ENCODE measurements around the gene POLR2E. TPM values are rescaled to one million over a fixed set of nuclear protein-coding genes. Genes with fewer than 3 reads are reported as not detected.

POLR2E gene
- total RNA-seq, 1 donor from 2014 or later: 156 TPM

DNA sequence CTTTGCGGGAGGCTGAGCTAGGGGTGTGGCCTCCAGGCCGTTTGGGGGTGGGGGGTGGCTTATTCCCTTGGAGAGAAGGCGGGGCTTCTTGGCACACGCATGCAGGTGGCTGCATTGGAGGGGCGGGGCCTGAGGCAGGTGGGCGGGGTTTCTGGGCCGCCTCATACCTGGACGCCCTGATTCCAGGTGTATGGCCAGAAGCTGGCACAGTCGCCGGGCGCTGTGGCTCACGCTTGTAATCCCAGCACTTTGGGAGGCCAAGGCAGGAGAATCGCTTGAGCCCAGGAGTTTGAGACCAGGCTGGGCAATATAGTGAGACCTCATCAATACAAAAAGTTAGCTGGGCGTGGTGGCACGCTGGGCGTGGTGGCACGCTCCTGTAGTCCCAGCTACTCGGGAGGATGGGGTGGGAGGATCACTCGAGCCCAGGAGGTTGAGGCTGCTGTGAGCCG lies 47.5 kb downstream of the POLR2E start:
- H3K36me3 Mint-ChIP-seq (ENCODE audit: unreplicated experiment): no peaks in the 10 kb centered on the region
- H3K27ac Mint-ChIP-seq (ENCODE audit: unreplicated experiment): no peak overlapping the region
- H3K27me3 Mint-ChIP-seq (ENCODE audit: unreplicated experiment): no peaks in the 10 kb centered on the region
- H3K4me3 Mint-ChIP-seq (ENCODE audit: unreplicated experiment): no peak overlapping the region
- no peaks in the 10 kb centered on the region for H3K9me3 Mint-ChIP-seq (ENCODE audit: unreplicated experiment)
- TF ChIP-seq, protein P1, sequence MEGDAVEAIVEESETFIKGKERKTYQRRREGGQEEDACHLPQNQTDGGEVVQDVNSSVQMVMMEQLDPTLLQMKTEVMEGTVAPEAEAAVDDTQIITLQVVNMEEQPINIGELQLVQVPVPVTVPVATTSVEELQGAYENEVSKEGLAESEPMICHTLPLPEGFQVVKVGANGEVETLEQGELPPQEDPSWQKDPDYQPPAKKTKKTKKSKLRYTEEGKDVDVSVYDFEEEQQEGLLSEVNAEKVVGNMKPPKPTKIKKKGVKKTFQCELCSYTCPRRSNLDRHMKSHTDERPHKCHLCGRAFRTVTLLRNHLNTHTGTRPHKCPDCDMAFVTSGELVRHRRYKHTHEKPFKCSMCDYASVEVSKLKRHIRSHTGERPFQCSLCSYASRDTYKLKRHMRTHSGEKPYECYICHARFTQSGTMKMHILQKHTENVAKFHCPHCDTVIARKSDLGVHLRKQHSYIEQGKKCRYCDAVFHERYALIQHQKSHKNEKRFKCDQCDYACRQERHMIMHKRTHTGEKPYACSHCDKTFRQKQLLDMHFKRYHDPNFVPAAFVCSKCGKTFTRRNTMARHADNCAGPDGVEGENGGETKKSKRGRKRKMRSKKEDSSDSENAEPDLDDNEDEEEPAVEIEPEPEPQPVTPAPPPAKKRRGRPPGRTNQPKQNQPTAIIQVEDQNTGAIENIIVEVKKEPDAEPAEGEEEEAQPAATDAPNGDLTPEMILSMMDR (IDR thresholded peaks at IDR 0.05): no peak
- DNase-seq (ENCODE audit: extremely low spot score, unreplicated experiment): no peak
- H3K4me1 Mint-ChIP-seq (ENCODE audit: unreplicated experiment): no peaks in the 10 kb centered on the region

DNA sequence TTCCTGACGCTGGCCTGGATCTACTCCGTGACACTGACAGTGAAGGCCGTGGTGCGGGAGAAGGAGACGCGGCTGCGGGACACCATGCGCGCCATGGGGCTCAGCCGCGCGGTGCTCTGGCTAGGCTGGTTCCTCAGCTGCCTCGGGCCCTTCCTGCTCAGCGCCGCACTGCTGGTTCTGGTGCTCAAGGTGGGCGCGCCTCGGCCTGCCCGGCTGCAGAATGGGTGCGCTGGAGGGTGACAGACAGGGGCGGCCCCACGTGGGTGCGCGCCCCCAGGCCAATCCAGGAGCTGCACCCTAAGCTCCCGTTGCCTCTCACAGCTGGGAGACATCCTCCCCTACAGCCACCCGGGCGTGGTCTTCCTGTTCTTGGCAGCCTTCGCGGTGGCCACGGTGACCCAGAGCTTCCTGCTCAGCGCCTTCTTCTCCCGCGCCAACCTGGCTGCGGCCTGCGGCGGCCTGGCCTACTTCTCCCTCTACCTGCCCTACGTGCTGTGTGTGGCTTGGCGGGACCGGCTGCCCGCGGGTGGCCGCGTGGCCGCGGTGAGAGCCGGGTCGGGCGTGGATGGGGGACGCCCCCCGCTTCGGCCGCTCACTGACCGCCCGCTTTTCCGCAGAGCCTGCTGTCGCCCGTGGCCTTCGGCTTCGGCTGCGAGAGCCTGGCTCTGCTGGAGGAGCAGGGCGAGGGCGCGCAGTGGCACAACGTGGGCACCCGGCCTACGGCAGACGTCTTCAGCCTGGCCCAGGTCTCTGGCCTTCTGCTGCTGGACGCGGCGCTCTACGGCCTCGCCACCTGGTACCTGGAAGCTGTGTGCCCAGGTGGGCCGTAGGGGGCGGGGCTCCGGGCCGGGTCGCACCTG lies 48.1 kb downstream of the POLR2E start:
- Mint-ChIP-seq H3K4me1 (ENCODE audit: unreplicated experiment) (no peaks in the 10 kb centered on the region), H3K27me3 (ENCODE audit: unreplicated experiment) (no peaks in the 10 kb centered on the region), H3K36me3 (ENCODE audit: unreplicated experiment) (no peaks in the 10 kb centered on the region), H3K9me3 (ENCODE audit: unreplicated experiment) (no peaks in the 10 kb centered on the region), H3K4me3 (ENCODE audit: unreplicated experiment) (no peak overlapping the region), H3K27ac (ENCODE audit: unreplicated experiment) (no peak overlapping the region)
- DNase-seq (ENCODE audit: extremely low spot score, unreplicated experiment): no peak
- TF ChIP-seq, protein P1 (IDR thresholded peaks at IDR 0.05): no peak

DNA sequence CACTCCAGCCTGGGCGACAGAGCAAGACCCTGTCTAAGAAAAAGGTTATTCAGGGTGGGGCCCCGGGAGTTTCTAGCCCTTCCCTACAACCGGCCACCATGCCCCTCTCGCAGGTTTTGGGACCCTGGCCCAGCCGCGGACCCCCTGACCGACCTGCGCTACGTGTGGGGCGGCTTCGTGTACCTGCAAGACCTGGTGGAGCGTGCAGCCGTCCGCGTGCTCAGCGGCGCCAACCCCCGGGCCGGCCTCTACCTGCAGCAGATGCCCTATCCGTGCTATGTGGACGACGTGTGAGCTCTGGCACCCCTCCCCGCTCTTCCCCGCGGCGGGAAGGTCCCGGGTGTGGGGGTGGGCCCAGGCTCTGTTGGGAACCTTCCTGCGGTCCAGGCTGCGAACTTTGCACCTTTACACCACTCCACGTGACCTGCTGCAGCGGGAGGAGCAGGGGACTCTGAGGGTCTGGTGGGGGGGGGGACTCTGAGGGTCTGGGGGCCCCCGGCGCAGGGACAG lies 49.0 kb downstream of the POLR2E start:
- no peaks in the 10 kb centered on the region for H3K9me3 Mint-ChIP-seq (ENCODE audit: unreplicated experiment)
- H3K4me1 Mint-ChIP-seq (ENCODE audit: unreplicated experiment): peaks cover 4% of the 10 kb centered on the region
- H3K27ac Mint-ChIP-seq (ENCODE audit: unreplicated experiment): no peak overlapping the region
- TF ChIP-seq, protein P1 (IDR thresholded peaks at IDR 0.05): no peak
- no peaks in the 10 kb centered on the region for H3K27me3 Mint-ChIP-seq (ENCODE audit: unreplicated experiment)
- H3K4me3 Mint-ChIP-seq (ENCODE audit: unreplicated experiment): no peak overlapping the region
- no peaks in the 10 kb centered on the region for H3K36me3 Mint-ChIP-seq (ENCODE audit: unreplicated experiment)
- DNase-seq (ENCODE audit: extremely low spot score, unreplicated experiment): no peak

DNA sequence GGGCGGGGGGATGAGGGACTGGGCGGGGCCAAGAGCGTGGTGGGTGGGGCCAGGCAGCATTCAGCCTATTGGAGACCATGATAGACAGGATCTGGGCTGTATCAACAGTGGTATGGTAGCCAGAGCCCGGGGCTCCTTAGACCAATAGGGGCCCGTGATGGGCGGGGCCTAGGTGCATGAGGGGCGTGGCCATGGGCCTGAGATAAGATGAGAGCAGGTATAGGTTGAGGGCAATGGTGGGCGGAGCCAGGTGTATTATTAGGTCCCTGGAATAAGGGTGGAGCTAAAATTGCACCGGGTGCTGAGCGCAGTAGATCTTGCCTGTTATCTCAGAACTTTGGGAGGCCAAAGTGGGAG lies 50.0 kb downstream of the POLR2E start:
- Mint-ChIP-seq H3K27me3 (ENCODE audit: unreplicated experiment) (no peaks in the 10 kb centered on the region), H3K9me3 (ENCODE audit: unreplicated experiment) (no peaks in the 10 kb centered on the region), H3K4me3 (ENCODE audit: unreplicated experiment) (no peak overlapping the region), H3K4me1 (ENCODE audit: unreplicated experiment) (peaks cover 14% of the 10 kb centered on the region), H3K36me3 (ENCODE audit: unreplicated experiment) (no peaks in the 10 kb centered on the region), H3K27ac (ENCODE audit: unreplicated experiment) (no peak overlapping the region)
- TF ChIP-seq, protein P1 (IDR thresholded peaks at IDR 0.05): no peak
- no peak for DNase-seq (ENCODE audit: extremely low spot score, unreplicated experiment)

- no peaks in the 10 kb centered on the region for H3K27me3 Mint-ChIP-seq (ENCODE audit: unreplicated experiment)
- H3K9me3 Mint-ChIP-seq (ENCODE audit: unreplicated experiment): no peaks in the 10 kb centered on the region
- DNase-seq (ENCODE audit: extremely low spot score, unreplicated experiment): no peak
- H3K36me3 Mint-ChIP-seq (ENCODE audit: unreplicated experiment): peaks cover under 1% of the 10 kb centered on the region
- peaks cover 36% of the 10 kb centered on the region for H3K4me1 Mint-ChIP-seq (ENCODE audit: unreplicated experiment)
- no peak overlapping the region for H3K27ac Mint-ChIP-seq (ENCODE audit: unreplicated experiment)
- no peak overlapping the region for H3K4me3 Mint-ChIP-seq (ENCODE audit: unreplicated experiment)
- TF ChIP-seq, protein P1 (IDR thresholded peaks at IDR 0.05): no peak
These were observed 52.3 kb downstream of the POLR2E start for GRCh38 chr19:1042689-1043511.

All from osteocyte (in vitro differentiated cells).